Measurements from ENCODE around the gene ZNF76.
"Not testable (repeated sequence)": the region's sequence is repeated elsewhere in the genome, so short reads cannot be mapped to it uniquely, and the experiment has no call there.

Gene ZNF76

DNA sequence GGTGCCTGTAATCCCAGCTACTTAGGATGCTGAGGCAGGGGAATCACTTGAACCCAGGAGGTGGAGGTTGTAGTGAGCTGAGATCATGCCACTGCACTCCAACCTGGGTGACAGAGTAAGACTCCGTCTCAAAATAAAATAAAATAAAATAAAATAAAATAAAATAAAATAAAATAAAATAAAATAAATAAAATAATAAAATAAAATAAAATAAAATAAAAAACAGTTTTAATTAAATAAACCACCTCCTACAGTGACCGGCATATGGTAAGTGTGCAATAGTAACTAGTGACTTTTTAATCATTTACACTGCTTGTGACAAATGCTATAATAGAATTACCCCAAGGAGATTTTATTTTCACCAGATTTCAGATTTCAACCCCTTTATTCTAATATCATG lies 49.0 kb downstream of the ZNF76 start:
- not testable (repeated sequence) for H3K4me3 Mint-ChIP-seq; DNase-seq (ENCODE audit: low spot score); H3K9me3 Mint-ChIP-seq; H3K27me3 Mint-ChIP-seq (ENCODE audit: low read depth)
- H3K36me3 Mint-ChIP-seq (ENCODE audit: low read depth), result peaks cover 69% of the 10 kb centered on the region
- H3K4me1 Mint-ChIP-seq (ENCODE audit: low read depth), result peaks cover 68% of the 10 kb centered on the region
- H3K27ac Mint-ChIP-seq, result peak overlapping the region; percentile 95

DNA sequence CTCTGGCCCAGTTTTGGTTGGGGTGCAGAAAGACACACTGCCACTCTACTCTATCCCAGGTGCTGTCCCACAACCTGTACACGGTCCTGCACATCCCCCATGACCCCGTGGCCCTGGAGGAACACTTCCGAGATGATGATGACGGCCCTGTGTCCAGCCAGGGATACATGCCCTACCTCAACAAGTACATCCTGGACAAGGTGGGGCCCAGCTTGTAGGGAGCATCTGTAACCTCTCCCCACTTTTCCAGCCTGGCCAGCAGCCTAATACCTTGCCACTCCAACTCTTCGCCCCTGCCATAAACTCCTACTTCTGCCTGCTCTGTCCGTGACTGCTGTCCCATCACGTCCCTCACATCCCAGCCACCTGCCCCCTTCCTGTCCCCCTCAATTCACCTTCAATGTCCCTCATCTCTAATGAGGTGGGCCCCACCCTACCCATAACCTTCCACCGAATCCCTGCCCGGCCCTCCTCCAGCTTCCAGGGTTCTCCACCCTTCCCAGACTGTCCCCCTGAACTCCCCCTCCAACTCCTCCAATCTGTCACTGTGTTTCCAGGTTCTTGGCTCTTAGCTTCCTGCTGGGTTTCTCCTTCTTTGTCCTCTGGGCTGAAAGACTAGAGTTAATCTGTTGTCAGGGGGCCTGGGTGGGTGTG lies 50.2 kb downstream of the ZNF76 start:
- Mint-ChIP-seq H3K36me3 (ENCODE audit: low read depth) (peaks cover 71% of the 10 kb centered on the region), H3K27me3 (ENCODE audit: low read depth) (no peaks in the 10 kb centered on the region), H3K9me3 (no peaks in the 10 kb centered on the region), H3K4me1 (ENCODE audit: low read depth) (peaks cover 68% of the 10 kb centered on the region), H3K27ac (peak overlapping the region; percentile 95), H3K4me3 (peak overlapping the region; percentile 73)
- no peak for DNase-seq (ENCODE audit: low spot score)

DNA sequence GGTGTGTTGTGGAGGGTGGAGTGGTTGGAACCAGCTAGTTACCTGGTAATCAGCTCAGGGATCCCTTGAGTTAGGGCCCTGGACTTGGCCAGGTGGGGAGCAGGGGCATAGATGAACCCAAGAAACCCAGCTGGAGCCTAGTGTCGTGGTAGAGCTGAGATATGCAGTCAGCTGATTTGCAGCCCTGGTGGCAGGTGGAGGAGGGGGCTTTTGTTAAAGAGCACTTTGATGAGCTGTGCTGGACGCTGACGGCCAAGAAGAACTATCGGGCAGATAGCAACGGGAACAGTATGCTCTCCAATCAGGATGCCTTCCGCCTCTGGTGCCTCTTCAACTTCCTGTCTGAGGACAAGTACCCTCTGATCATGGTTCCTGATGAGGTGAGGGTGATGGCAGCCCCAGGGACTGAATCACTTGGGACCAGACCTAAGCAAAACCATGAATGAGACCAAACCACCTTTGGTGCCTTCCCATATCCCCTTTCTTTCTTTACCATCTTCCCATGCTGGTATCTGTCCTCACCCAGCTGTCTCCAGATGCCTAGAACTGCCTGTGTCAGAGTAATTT lies 50.8 kb downstream of the ZNF76 start:
- Mint-ChIP-seq H3K9me3 (no peaks in the 10 kb centered on the region), H3K36me3 (ENCODE audit: low read depth) (peaks cover 76% of the 10 kb centered on the region), H3K4me1 (ENCODE audit: low read depth) (peaks cover 74% of the 10 kb centered on the region), H3K27ac (peak overlapping the region; percentile 95), H3K27me3 (ENCODE audit: low read depth) (no peaks in the 10 kb centered on the region), H3K4me3 (peak overlapping the region; percentile 73)
- no peak for DNase-seq (ENCODE audit: low spot score)

DNA sequence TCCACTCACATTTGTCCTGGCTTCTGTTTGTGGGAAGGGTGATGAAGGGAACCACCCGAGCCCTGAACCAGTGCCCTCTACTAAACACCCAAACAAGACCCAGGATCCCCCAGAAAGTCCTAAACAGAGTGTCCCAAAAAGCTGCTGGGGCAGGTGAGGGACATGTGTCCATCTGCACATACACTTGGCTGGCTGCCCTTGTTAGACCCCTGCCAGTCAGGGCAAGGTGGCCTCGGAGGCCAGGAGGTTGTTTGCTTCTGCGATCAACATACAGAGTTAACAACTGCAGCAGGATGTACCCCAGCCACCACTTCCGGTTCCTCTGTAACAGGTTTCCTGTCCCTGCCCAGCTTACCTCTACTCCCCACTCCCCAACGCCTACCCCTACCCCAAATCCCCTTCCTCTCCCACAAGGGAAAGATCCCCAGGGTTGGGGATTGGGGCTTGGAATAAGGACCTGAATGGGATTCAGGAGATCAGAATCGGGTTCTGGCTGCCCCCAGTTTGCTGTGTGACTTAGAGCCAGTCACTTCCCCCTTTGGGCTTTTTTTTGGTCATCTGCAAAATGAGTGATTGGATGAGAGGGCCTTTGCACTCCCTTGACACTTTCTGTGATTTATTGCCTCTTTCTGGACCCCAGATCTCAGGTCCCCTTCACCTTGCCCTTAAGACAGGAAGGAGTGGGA lies 52.0 kb downstream of the ZNF76 start:
- Mint-ChIP-seq H3K36me3 (ENCODE audit: low read depth) (peaks cover 84% of the 10 kb centered on the region), H3K4me3 (peak overlapping the region; percentile 73), H3K27ac (peak overlapping the region; percentile 95), H3K4me1 (ENCODE audit: low read depth) (peaks cover 79% of the 10 kb centered on the region), H3K27me3 (ENCODE audit: low read depth) (no peaks in the 10 kb centered on the region), H3K9me3 (no peaks in the 10 kb centered on the region)
- peak; percentile 42 for DNase-seq (ENCODE audit: low spot score)

DNA sequence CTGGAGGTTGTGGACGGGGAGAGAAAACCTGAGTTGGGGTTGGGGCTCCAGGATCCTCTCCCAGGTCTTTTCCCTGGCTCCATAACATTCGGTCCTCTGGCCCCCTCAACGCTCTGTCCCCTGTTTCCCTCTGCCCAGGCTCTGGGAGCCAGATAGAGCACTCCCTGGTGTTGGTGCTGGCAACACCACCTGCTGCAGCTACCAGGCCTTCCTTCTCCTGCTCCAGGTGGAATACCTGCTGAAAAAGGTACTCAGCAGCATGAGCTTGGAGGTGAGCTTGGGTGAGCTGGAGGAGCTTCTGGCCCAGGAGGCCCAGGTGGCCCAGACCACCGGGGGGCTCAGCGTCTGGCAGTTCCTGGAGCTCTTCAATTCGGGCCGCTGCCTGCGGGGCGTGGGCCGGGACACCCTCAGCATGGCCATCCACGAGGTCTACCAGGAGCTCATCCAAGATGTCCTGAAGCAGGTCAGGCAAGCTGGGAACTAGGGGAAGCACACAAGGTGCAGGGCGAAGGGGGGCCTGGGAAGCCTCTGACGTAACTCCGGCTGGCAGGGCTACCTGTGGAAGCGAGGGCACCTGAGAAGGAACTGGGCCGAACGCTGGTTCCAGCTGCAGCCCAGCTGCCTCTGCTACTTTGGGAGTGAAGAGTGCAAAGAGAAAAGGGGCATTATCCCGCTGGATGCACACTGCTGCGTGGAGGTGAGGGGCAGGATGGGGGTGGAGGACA lies 52.7 kb downstream of the ZNF76 start:
- DNase-seq (ENCODE audit: low spot score), result no peak
- peaks cover 76% of the 10 kb centered on the region for H3K4me1 Mint-ChIP-seq (ENCODE audit: low read depth)
- no peaks in the 10 kb centered on the region for H3K9me3 Mint-ChIP-seq
- H3K36me3 Mint-ChIP-seq (ENCODE audit: low read depth), result peaks cover 84% of the 10 kb centered on the region
- peak overlapping the region; percentile 73 for H3K4me3 Mint-ChIP-seq
- peak overlapping the region; percentile 95 for H3K27ac Mint-ChIP-seq
- no peaks in the 10 kb centered on the region for H3K27me3 Mint-ChIP-seq (ENCODE audit: low read depth)

DNA sequence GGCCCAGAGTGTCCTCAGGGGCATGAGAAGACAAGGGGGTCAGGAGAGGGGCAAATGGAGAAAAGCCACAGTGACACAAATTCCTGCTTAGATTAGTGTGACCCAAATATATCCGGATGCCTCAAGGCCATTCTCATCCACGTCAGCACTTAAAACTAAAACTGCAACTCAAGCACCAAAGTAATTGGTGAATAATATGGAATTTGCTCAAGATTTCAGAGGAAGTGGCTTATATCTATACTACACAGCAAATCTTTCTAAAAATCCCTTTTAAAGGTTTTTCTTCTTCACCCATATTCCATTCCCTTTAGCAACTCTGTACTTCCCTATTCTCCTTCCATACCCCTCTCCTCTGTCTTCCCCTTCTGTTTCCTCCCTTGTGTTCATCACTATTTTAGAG lies 53.3 kb downstream of the ZNF76 start:
- peak overlapping the region; percentile 95 for H3K27ac Mint-ChIP-seq
- H3K36me3 Mint-ChIP-seq (ENCODE audit: low read depth), result peaks cover 85% of the 10 kb centered on the region
- no peak for DNase-seq (ENCODE audit: low spot score)
- H3K4me1 Mint-ChIP-seq (ENCODE audit: low read depth), result peaks cover 73% of the 10 kb centered on the region
- H3K27me3 Mint-ChIP-seq (ENCODE audit: low read depth), result no peaks in the 10 kb centered on the region
- H3K4me3 Mint-ChIP-seq, result peak overlapping the region; percentile 73
- no peaks in the 10 kb centered on the region for H3K9me3 Mint-ChIP-seq

DNA sequence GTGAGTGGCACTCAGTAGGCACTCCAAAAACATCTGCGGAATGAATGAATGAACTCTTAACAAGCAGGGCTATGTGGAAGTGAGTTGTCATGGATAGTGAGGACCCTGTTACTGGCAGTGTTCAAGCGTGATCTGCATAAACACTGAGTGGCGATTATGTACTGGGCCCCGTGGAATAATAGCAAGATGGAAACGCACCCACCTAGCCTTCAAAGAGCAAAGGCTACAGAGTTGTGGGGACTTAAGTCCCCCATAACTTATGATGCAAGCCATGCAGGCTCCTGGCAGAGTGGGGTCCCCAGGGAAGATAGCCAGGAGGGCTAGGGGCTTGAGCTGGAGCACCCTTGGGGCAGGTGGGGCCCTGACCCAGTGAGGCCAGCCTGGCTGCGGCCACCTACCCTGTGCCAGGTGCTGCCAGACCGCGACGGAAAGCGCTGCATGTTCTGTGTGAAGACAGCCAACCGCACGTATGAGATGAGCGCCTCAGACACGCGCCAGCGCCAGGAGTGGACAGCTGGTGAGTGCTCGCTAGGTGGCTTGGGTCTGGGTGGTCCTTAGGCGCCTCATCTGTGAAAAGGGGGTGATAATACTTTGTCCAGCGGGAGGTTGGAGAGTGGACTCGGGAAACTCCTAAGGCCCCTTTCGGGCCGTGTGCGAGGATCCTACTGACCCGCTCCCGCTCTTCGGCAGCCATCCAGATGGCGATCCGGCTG lies 58.1 kb downstream of the ZNF76 start:
- Mint-ChIP-seq H3K27me3 (ENCODE audit: low read depth) (no peaks in the 10 kb centered on the region), H3K27ac (no peak overlapping the region), H3K9me3 (no peaks in the 10 kb centered on the region), H3K4me3 (no peak overlapping the region), H3K36me3 (ENCODE audit: low read depth) (peaks cover 86% of the 10 kb centered on the region), H3K4me1 (ENCODE audit: low read depth) (peaks cover 33% of the 10 kb centered on the region)
- no peak for DNase-seq (ENCODE audit: low spot score)

DNA sequence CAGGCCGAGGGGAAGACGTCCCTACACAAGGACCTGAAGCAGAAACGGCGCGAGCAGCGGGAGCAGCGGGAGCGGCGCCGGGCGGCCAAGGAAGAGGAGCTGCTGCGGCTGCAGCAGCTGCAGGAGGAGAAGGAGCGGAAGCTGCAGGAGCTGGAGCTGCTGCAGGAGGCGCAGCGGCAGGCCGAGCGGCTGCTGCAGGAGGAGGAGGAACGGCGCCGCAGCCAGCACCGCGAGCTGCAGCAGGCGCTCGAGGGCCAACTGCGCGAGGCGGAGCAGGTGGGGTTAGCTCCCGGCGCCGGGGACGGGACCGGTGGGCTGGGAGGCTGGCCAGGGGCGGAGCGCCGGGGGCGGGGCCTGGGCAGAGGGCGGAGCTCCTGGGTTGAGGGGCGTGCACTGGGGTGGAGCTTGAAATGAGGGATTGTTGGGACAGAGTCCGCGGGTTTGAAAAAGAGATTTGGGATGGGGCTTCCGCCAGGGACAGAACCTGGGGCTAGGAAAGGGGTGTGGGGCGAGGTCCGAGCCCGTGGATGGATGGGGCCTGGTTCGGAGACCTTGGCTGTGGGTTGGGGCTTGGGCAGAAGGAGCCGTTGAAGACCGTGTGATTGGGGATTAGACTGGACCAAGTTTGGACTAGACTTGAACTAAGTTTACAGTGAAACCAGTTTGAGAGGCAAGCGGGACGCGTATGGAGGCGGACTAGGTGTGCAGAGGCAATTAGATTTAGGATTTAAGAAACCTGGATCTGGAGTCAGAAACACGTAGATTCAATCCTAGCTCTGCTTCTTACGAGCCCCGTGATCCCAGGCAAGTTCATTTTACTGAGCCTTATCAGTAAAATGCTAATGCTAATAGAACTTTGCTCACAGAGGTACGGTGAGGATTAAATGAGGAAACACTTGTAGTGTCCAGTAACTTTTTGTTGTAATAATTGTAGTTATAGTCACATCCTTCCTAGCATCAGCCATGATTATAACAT lies 58.9 kb downstream of the ZNF76 start:
- Mint-ChIP-seq H3K4me3 (no peak overlapping the region), H3K27me3 (ENCODE audit: low read depth) (no peaks in the 10 kb centered on the region), H3K27ac (no peak overlapping the region), H3K4me1 (ENCODE audit: low read depth) (peaks cover 27% of the 10 kb centered on the region), H3K9me3 (no peaks in the 10 kb centered on the region), H3K36me3 (ENCODE audit: low read depth) (peaks cover 83% of the 10 kb centered on the region)
- no peak for DNase-seq (ENCODE audit: low spot score)

DNA sequence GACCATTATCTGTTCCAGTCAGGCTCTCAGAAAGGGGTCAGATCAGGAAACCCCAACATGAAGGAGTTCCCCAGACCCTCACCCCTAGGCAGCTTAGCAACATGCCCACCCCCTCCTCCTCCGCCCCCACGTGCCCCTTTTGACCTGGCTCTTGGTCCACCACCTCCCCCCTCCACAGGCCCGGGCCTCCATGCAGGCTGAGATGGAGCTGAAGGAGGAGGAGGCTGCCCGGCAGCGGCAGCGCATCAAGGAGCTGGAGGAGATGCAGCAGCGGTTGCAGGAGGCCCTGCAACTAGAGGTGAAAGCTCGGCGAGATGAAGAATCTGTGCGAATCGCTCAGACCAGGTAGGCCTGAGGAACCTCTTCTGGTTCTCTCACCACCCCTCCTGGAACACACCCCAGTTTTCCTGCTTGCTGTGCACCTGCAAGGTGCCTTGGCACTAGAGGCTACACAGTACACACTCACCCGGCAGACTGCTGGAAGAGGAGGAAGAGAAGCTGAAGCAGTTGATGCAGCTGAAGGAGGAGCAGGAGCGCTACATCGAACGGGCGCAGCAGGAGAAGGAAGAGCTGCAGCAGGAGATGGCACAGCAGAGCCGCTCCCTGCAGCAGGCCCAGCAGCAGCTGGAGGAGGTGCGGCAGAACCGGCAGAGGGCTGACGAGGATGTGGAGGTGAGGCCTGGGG lies 60.0 kb downstream of the ZNF76 start:
- Mint-ChIP-seq H3K27ac (no peak overlapping the region), H3K4me1 (ENCODE audit: low read depth) (peaks cover 21% of the 10 kb centered on the region), H3K9me3 (no peaks in the 10 kb centered on the region), H3K27me3 (ENCODE audit: low read depth) (no peaks in the 10 kb centered on the region), H3K36me3 (ENCODE audit: low read depth) (peaks cover 76% of the 10 kb centered on the region), H3K4me3 (no peak overlapping the region)
- DNase-seq (ENCODE audit: low spot score), result no peak

DNA sequence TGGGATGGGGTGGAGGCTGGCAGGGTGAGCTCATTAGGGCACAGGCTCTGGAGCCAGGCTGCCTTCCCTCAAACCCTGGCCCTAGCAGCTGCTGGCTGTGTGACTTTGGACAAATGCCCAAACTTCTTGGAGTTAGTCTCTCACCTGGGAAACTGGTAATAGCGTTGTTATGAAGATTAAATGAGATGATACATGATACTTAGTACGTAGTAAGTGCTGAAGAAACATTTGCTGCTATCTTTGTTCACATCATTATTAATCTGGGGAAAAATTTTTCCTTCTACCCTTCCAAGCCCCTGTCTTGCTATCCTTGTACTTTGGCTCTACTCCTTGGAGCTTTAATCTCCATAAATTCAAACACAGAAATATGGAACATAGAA lies 60.5 kb downstream of the ZNF76 start:
- Mint-ChIP-seq H3K9me3 (no peaks in the 10 kb centered on the region), H3K27ac (no peak overlapping the region), H3K4me1 (ENCODE audit: low read depth) (peaks cover 16% of the 10 kb centered on the region), H3K4me3 (no peak overlapping the region), H3K27me3 (ENCODE audit: low read depth) (no peaks in the 10 kb centered on the region), H3K36me3 (ENCODE audit: low read depth) (peaks cover 75% of the 10 kb centered on the region)
- DNase-seq (ENCODE audit: low spot score), result no peak

DNA sequence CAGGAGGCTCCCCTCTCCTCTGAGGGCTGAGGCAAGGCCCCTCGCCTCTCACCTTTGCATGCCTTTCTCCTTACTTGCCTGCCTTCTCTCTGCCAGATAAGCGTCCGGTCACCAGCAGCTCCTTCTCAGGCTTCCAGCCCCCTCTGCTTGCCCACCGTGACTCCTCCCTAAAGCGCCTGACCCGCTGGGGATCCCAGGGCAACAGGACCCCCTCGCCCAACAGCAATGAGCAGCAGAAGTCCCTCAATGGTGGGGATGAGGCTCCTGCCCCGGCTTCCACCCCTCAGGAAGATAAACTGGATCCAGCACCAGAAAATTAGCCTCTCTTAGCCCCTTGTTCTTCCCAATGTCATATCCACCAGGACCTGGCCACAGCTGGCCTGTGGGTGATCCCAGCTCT lies 61.6 kb downstream of the ZNF76 start:
- H3K27me3 Mint-ChIP-seq (ENCODE audit: low read depth), result no peaks in the 10 kb centered on the region
- DNase-seq (ENCODE audit: low spot score), result no peak

DNA sequence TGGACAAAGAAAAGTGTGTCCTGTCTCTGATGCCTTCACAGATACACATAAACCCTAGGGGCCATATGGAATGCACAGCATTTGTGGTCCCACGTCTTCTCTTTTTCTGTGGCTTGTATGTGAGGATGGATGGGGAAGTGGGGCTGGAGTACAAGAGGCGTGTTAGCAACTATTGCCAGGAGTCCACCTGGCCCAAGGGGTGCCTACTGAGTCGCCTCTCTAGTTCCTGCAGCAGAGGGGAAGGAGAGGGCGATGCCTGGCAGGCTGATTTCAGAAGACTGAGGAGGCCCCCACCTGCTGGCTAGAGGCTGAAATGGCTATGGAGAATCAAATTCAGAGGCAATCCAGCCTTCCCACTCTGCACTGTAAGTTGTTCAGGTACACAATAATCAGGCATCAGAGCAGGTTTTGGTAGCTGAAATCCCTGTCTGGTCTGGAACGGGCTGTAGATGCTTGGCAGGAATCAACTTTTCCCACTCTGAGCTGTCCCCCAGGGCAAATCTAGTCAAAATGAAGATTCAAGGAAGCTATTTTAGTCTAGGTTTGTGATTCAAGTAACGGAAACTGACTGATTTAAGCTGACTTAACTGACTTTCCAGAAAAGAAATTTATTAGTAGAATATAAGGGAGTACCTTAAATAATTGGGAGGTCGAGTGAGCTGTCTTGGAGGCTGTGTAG lies 68.0 kb downstream of the ZNF76 start:
- Mint-ChIP-seq H3K27ac (peak overlapping the region; percentile 84), H3K36me3 (ENCODE audit: low read depth) (peaks cover 31% of the 10 kb centered on the region), H3K4me1 (ENCODE audit: low read depth) (peaks cover 18% of the 10 kb centered on the region), H3K9me3 (no peaks in the 10 kb centered on the region), H3K4me3 (peak overlapping the region; percentile 45), H3K27me3 (ENCODE audit: low read depth) (no peaks in the 10 kb centered on the region)
- peak; percentile 54 for DNase-seq (ENCODE audit: low spot score)

More for the DNA sequence above, 61.6 kb downstream of the ZNF76 start:
- Mint-ChIP-seq H3K9me3 (no peaks in the 10 kb centered on the region), H3K27ac (no peak overlapping the region), H3K4me3 (no peak overlapping the region), H3K4me1 (ENCODE audit: low read depth) (peaks cover 11% of the 10 kb centered on the region), H3K36me3 (ENCODE audit: low read depth) (peaks cover 69% of the 10 kb centered on the region)
